A549 (cell line): ENCODE measurements around the gene TRH. TPM values are rescaled to one million over a fixed set of nuclear protein-coding genes. Genes with fewer than 3 reads are reported as not detected.

Source experiments
- ATAC-seq, 2 experiments: fragments of 200-7000 bp in 1 of 2; fragments of >200 bp in 1 of 2; cut with Nextera tagmentation in 1 of 2; cut with Tn5 transposase in 1 of 2; 3 replicates each; pipeline versions ENCODE4 v1.8.0 to v1.9.1; 2018 to 2020; ENCODE audit warnings: mild to moderate bottlenecking in 1 of 2, moderate library complexity in 1 of 2
- CTCF ChIA-PET: fragments of 300-600 bp; sonication (Branson Sonifier 250); formaldehyde crosslinking; extraction: SDS; loops from one replicate; lab custom pipeline; 2021; ENCODE audit warnings: antibody characterized with exemption, inconsistent platforms; lab: Yijun Ruan, JAX
- POLR2A ChIA-PET: fragments of 350-600 bp; formaldehyde crosslinking; extraction: SDS; loops from one replicate; lab custom pipeline; 2021; ENCODE audit warnings: antibody characterized with exemption, inconsistent platforms; lab: Yijun Ruan, JAX
- DNase-seq, 2 experiments: peaks; one replicate each; pipeline versions ENCODE4 v3.0.0 to v3.0.0-alpha.2; 2011 to 2016; ENCODE audit warnings: low read depth in 1 of 2, low spot score in 1 of 2
- FAIRE-seq: peaks from 2 replicates; lab custom pipeline; 2011; peaks lifted over from hg19 to GRCh38; lab: Jason Lieb, UNC
- H3K27ac ChIP-seq, 2 experiments: fragments of >200 bp; sonication (Bioruptor Twin); formaldehyde crosslinking; 3 replicates each; pipeline ENCODE4 v1.5.1; 2016 to 2017
- H3K4me1 ChIP-seq: fragments of >200 bp; sonication (Bioruptor Twin); formaldehyde crosslinking; 3 replicates; pipeline ENCODE4 v1.6.1; 2016
- H3K4me2 ChIP-seq: fragments of >200 bp; sonication (Bioruptor Twin); formaldehyde crosslinking; 3 replicates; pipeline ENCODE4 v1.6.1; 2016
- H3K4me3 ChIP-seq: fragments of >200 bp; sonication (Bioruptor Twin); formaldehyde crosslinking; 3 replicates; pipeline ENCODE4 v1.5.1; 2016
- H3K9me3 ChIP-seq: fragments of >200 bp; sonication (Bioruptor Twin); formaldehyde crosslinking; 3 replicates; pipeline ENCODE4 v1.6.1; 2016
- CBX2 ChIP-seq: fragments of 200-600 bp; sonication (generic); IDR thresholded peaks from 2 replicates; pipeline ENCODE4 v1.6.1; 2016; ENCODE audit warnings: low read depth, mild to moderate bottlenecking, borderline replicate concordance
- CEBPB ChIP-seq, 2 experiments: fragments of >200 bp in 1 of 2; sonication (Bioruptor Twin) in 1 of 2; formaldehyde crosslinking in 1 of 2; IDR thresholded peaks; 2 replicates each; pipeline ENCODE4 v1.6.1; 2012 to 2016
- CHD2 ChIP-seq: fragments of 150-350 bp; IDR thresholded peaks from 2 replicates; pipeline ENCODE4 v1.6.1; 2014; ENCODE audit warnings: low read length; ENCODE audit not compliant: partially characterized antibody
- CHD4 ChIP-seq: fragments of 200-600 bp; sonication (generic); IDR thresholded peaks from 2 replicates; pipeline ENCODE4 v1.6.1; 2016; ENCODE audit warnings: antibody characterized with exemption, mild to moderate bottlenecking, borderline replicate concordance
- EHF ChIP-seq: fragments of 250-450 bp; sonication (Bioruptor Pico); IDR thresholded peaks from 2 replicates; pipeline ENCODE4 v1.5.0; 2020; ENCODE audit warnings: mild to moderate bottlenecking
- EHMT2 ChIP-seq: fragments of 200-600 bp; sonication (generic); IDR thresholded peaks from 2 replicates; pipeline ENCODE4 v1.6.1; 2016; ENCODE audit warnings: antibody characterized with exemption, low read depth, mild to moderate bottlenecking, moderate library complexity
- EP300 ChIP-seq, 2 experiments: fragments of >200 bp; sonication (Bioruptor Twin); formaldehyde crosslinking; IDR thresholded peaks; 2 replicates in 1 of 2; 3 replicates in 1 of 2; pipeline ENCODE4 v1.6.1; 2016 to 2017
- ESRRA ChIP-seq: fragments of 150-350 bp; IDR thresholded peaks from 2 replicates; pipeline ENCODE4 v1.6.1; 2014; ENCODE audit warnings: mild to moderate bottlenecking, low read length, borderline replicate concordance
- HDAC2 ChIP-seq: fragments of 200-600 bp; sonication (generic); IDR thresholded peaks from 2 replicates; pipeline ENCODE4 v1.6.1; 2016
- HOXA7 ChIP-seq: fragments of 250-450 bp; sonication (Bioruptor Pico); IDR thresholded peaks from 2 replicates; pipeline ENCODE4 v1.5.0; 2020; ENCODE audit warnings: mild to moderate bottlenecking, moderate library complexity
- HOXB13 ChIP-seq: fragments of 250-450 bp; sonication (Bioruptor Pico); IDR thresholded peaks from 2 replicates; pipeline ENCODE4 v1.5.0; 2020; ENCODE audit warnings: low read depth, mild to moderate bottlenecking, moderate library complexity
- HOXB5 ChIP-seq: fragments of 250-450 bp; sonication (Bioruptor Pico); IDR thresholded peaks from 2 replicates; pipeline ENCODE4 v1.5.0; 2020; ENCODE audit warnings: mild to moderate bottlenecking, moderate library complexity
- KDM5A ChIP-seq: fragments of 200-600 bp; sonication (generic); IDR thresholded peaks from 2 replicates; pipeline ENCODE4 v1.6.1; 2016; ENCODE audit warnings: antibody characterized with exemption, mild to moderate bottlenecking
- MAFK ChIP-seq: fragments of 450-650 bp; IDR thresholded peaks from 2 replicates; pipeline ENCODE4 v1.6.1; 2014; ENCODE audit not compliant: partially characterized antibody
- MAZ ChIP-seq: fragments of 150-350 bp; IDR thresholded peaks from 2 replicates; pipeline ENCODE4 v1.6.1; 2014; ENCODE audit warnings: antibody characterized with exemption, low read depth, low read length, borderline replicate concordance
- NPAS2 ChIP-seq: fragments of 250-450 bp; sonication (Bioruptor Pico); IDR thresholded peaks from 2 replicates; pipeline ENCODE4 v1.8.0; 2022; ENCODE audit warnings: mild to moderate bottlenecking, moderate library complexity, borderline replicate concordance
- NR3C1 ChIP-seq: fragments of >200 bp; sonication (Bioruptor Twin); formaldehyde crosslinking; IDR thresholded peaks from 3 replicates; pipeline ENCODE4 v1.6.1; 2017
- SMC3 ChIP-seq: fragments of >200 bp; sonication (Bioruptor Twin); formaldehyde crosslinking; IDR thresholded peaks from 3 replicates; pipeline ENCODE4 v1.6.1; 2018; ENCODE audit warnings: inconsistent platforms
- TFCP2L1 ChIP-seq: fragments of 250-450 bp; sonication (Bioruptor Pico); IDR thresholded peaks from 2 replicates; pipeline ENCODE4 v1.5.0; 2021; ENCODE audit warnings: mild to moderate bottlenecking
- ZC3H11A ChIP-seq: fragments of 450-650 bp; IDR thresholded peaks from 2 replicates; pipeline ENCODE4 v1.6.1; 2014; ENCODE audit warnings: antibody characterized with exemption, mild to moderate bottlenecking
- ZFP36 ChIP-seq: fragments of 450-650 bp; IDR thresholded peaks from 2 replicates; pipeline ENCODE4 v1.6.1; 2014; ENCODE audit warnings: borderline replicate concordance; ENCODE audit not compliant: partially characterized antibody
- ZSCAN20 ChIP-seq: fragments of 250-450 bp; sonication (Bioruptor Pico); IDR thresholded peaks from 2 replicates; pipeline ENCODE4 v1.8.0; 2022; ENCODE audit warnings: mild to moderate bottlenecking, moderate library complexity
- WGBS: methylation state at CpG from one replicate; pipeline ENCODE4 v1.1.6; 2017; ENCODE audit errors: missing lambda C conversion rate; 5-methylcytosine and 5-hydroxymethylcytosine counted together
- polyA plus RNA-seq, 4 experiments: library from polyadenylated mRNA; depleted of rRNA in 3 of 4; stranded (reverse); fragments of >200 nt; fragmentation: RNase III in 1 of 4; extraction: RNeasy Plus Mini Kit Qiagen cat#74134 plus additional on column Dnase treatment in 1 of 4; gene quantifications; 2 replicates in 3 of 4; 3 replicates in 1 of 4; pipeline ENCODE4 v1.2.3, GENCODE V29; 2011 to 2017
- TF ChIP-seq, protein P1 (sequence below): fragments of 250-450 bp; sonication (Bioruptor Pico); IDR thresholded peaks from 2 replicates; pipeline ENCODE4 v1.5.0; 2020; ENCODE audit warnings: low read depth, mild to moderate bottlenecking, moderate library complexity
- TF ChIP-seq, protein P2 (sequence below): fragments of 150-350 bp; IDR thresholded peaks from 2 replicates; pipeline ENCODE4 v1.6.1; 2014; ENCODE audit warnings: low read depth, mild to moderate bottlenecking, low read length
- TF ChIP-seq, protein P3 (sequence below): fragments of 450-650 bp; IDR thresholded peaks from 2 replicates; pipeline ENCODE4 v1.6.1; 2014; ENCODE audit warnings: antibody characterized with exemption

The TRH gene
- polyA plus RNA-seq, 2 of the 4 experiments (the other 2 are of a cell fraction), result not detected

DNA sequence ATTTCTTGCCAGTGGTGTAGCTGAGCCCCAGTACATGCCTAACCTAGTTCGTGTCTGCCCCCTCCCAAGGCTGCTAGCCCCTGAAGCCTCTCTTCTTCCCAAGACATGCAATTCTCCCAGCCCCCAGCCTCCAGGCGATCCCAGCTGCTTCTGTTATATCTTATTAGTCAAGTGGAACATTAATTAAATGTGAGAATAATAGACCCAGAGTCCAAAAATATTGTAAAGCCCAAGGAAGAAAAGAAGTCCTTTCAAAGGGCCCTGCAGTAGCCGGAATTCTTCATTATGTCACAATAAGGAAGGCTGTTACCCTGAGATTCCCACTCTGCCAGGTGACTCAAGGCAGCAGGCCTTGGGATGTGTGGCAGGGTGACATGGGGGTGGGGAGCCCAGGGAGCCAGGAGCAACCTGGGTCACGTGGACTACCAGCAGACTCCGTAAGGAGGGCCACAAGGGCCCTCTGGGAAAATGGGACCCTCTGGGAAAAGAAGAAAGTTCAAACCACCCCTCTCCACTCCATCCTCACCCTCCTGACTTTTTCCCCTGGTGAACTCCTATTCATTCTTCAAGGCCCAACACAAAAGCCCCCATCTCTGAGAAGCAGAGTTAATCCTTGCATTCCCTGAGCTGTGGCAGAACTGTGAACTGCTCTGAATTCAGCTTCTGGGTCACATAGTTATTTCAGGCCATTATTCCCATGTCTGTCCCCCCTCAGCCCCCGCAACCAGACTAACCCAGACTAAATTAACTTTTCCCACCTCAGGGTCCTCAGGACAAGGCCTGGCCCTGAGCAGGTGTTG is 21.8 kb upstream of the TRH start:
- FAIRE-seq (no peak), ATAC-seq (no peak), DNase-seq (no peak)
- POLR2A ChIA-PET, result no interaction called here
- Histone ChIP-seq H3K4me3 (no peak overlapping the region), H3K9me3 (0 out of 3 replicates have a peak, but pooled peaks cover under 1% of the 10 kb centered on the region), H3K27ac (no peak overlapping the region), H3K4me2 (no peak overlapping the region), H3K4me1 (no peaks in the 10 kb centered on the region)
- CTCF ChIA-PET, result no interaction called here
- TF ChIP-seq CEBPB (IDR thresholded peaks at IDR 0.05), result no peak
- TF ChIP-seq KDM5A, result no peak
- no peak for TF ChIP-seq MAZ
- TF ChIP-seq MAFK, result no peak
- no peak for TF ChIP-seq ESRRA
- TF ChIP-seq NR3C1, result no peak
- no peak for TF ChIP-seq ZFP36
- TF ChIP-seq HOXB13 (CRISPR knock-in tag), result no peak
- no peak for TF ChIP-seq CHD2
- no peak for TF ChIP-seq HOXB5 (CRISPR knock-in tag)
- TF ChIP-seq EP300 (IDR thresholded peaks at IDR 0.05), result no peak
- TF ChIP-seq EHF (CRISPR knock-in tag), result no peak
- TF ChIP-seq ZC3H11A, result no peak
- TF ChIP-seq, protein P1, sequence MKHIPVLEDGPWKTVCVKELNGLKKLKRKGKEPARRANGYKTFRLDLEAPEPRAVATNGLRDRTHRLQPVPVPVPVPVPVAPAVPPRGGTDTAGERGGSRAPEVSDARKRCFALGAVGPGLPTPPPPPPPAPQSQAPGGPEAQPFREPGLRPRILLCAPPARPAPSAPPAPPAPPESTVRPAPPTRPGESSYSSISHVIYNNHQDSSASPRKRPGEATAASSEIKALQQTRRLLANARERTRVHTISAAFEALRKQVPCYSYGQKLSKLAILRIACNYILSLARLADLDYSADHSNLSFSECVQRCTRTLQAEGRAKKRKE (CRISPR knock-in tag), result no peak
- no peak for TF ChIP-seq NPAS2
- TF ChIP-seq CBX2, result no peak
- 63% methylated on average over 6 of the region's 6 CpGs for WGBS

DNA sequence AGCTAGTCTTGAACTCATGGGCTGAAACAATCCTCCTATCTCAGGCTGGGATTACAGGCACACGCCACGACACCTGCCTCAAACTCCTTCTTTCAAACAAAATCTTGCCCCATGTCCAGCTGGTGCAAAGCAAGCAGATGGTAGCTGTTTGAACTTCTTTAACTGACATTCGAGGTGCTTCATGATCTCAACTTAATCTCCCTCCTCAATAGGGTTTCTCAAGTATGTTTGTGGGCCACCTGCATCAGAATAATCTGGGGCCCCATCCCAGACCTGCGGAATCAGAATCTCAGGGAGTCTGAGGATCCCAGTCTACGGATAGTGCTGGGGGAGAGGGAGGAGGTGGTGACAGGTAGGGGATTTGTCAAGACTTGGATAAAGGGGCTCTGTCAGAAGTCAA is 20.9 kb upstream of the TRH start:
- FAIRE-seq, result no peak

DNA sequence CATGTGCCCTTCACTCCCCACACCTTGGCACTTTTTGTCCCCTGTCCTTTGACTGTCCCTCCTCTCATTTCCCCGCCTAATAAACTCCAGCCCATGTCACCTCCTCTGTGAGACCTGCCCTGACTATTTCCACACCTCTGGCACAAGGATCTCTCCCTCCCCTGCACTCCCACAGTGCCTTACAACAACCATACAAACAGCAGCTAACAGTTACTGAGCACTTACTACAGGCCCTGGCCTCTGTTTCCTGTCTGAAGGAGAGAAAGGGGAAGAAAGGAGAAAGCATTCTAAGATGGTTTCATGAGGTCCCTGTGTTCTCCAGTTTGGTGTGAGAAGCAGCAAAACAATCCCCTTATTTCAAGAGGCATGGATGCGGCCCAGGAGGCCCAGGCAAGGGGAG is 20.0 kb upstream of the TRH start:
- 0 out of 6 replicates have a peak, but pooled peaks of 1 of the 2 experiments have one; percentile 19 for ATAC-seq
- TF ChIP-seq ZSCAN20 (CRISPR knock-in tag), result no peak
- no peak for TF ChIP-seq SMC3
- Histone ChIP-seq H3K4me3 (no peak overlapping the region), H3K4me1 (no peaks in the 10 kb centered on the region), H3K9me3 (no peaks in the 10 kb centered on the region), H3K4me2 (no peak overlapping the region), H3K27ac (no peak overlapping the region)
- POLR2A ChIA-PET, result no interaction called here
- DNase-seq, result no peak
- 33% methylated on average over 2 of the region's 2 CpGs for WGBS
- FAIRE-seq, result no peak
- CTCF ChIA-PET, result interaction anchor here (1.1 to 1.3 kb wide), 2 partner anchors 12 kb away, joined by 3 read pairs; no protein-coding TSS in a partner anchor

More for the DNA sequence above, 20.9 kb upstream of the TRH start:
- Histone ChIP-seq H3K4me3 (no peak overlapping the region), H3K4me2 (no peak overlapping the region), H3K4me1 (no peaks in the 10 kb centered on the region), H3K9me3 (no peaks in the 10 kb centered on the region), H3K27ac (no peak overlapping the region)
- ATAC-seq (no peak), DNase-seq (no peak)
- POLR2A ChIA-PET, result no interaction called here
- WGBS, result 20% methylated on average over 5 of the region's 5 CpGs
- TF ChIP-seq, protein P2, sequence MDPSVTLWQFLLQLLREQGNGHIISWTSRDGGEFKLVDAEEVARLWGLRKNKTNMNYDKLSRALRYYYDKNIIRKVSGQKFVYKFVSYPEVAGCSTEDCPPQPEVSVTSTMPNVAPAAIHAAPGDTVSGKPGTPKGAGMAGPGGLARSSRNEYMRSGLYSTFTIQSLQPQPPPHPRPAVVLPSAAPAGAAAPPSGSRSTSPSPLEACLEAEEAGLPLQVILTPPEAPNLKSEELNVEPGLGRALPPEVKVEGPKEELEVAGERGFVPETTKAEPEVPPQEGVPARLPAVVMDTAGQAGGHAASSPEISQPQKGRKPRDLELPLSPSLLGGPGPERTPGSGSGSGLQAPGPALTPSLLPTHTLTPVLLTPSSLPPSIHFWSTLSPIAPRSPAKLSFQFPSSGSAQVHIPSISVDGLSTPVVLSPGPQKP, result no peak
- CTCF ChIA-PET, result interaction anchor here (1.1 kb wide), 1 partner anchor 11 kb away, joined by 3 read pairs; no protein-coding TSS in a partner anchor

DNA sequence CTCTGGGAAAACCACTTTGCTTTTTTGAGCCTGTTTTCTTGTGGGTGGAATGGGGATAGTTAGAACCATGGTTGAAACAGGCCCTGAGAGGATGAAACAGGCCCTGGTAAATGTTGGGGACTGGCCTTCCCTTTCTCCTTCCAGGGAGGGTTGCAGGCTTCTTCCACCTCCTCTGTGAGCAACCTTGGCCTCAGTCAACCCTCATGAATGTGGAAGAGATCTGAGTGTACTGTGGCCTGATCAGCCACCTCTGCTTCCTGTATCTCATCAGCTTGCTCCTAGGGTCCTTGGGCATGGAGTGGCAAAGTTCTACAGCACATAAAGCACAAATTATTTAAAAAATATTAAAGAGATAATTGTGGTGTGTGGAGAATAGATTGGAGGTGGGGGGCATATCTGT is 17.6 kb upstream of the TRH start:
- no peak for DNase-seq
- no peak for FAIRE-seq

More for the DNA sequence above, 17.6 kb upstream of the TRH start:
- Histone ChIP-seq H3K27ac (no peak overlapping the region), H3K4me1 (no peaks in the 10 kb centered on the region), H3K9me3 (no peaks in the 10 kb centered on the region), H3K4me3 (no peak overlapping the region), H3K4me2 (no peak overlapping the region)
- ChIA-PET POLR2A (no interaction called here), CTCF (no interaction called here)
- no peak for ATAC-seq
- TF ChIP-seq CHD4 (no peak), TFCP2L1 (CRISPR knock-in tag) (no peak), HDAC2 (no peak), EHMT2 (no peak), HOXA7 (CRISPR knock-in tag) (no peak), HOXB5 (CRISPR knock-in tag) (no peak)
- TF ChIP-seq, protein P3, sequence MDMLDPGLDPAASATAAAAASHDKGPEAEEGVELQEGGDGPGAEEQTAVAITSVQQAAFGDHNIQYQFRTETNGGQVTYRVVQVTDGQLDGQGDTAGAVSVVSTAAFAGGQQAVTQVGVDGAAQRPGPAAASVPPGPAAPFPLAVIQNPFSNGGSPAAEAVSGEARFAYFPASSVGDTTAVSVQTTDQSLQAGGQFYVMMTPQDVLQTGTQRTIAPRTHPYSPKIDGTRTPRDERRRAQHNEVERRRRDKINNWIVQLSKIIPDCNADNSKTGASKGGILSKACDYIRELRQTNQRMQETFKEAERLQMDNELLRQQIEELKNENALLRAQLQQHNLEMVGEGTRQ, result no peak
